GM12878 (cell line): Measurements from ENCODE around the gene KCNQ1. TPM values are rescaled to one million over a fixed set of nuclear protein-coding genes. Genes with fewer than 3 reads are reported as not detected.

Experiments used
- RUNX3 ChIP-seq: IDR thresholded peaks from 2 replicates; pipeline ENCODE4 v1.6.1; 2012; ENCODE audit warnings: low read length, inconsistent platforms
- polyA plus RNA-seq, 11 experiments: library from polyadenylated mRNA; depleted of rRNA in 4 of 11; unstranded in 6 of 11; stranded (reverse) in 5 of 11; fragments of >200 nt; fragmentation: Nextera tagmentation in 4 of 11; fragmentation: Illumina TruSeq in 1 of 11; extraction: Ambion mirVana in 4 of 11; extraction: Trizol in 1 of 11; gene quantifications; 1 replicate in 1 of 11; 2 replicates in 10 of 11; pipeline versions ENCODE4 v1.2.1 to v1.2.3, GENCODE V29; 2011 to 2016; ENCODE audit warnings: inconsistent platforms in 2 of 11, missing spikeins in 2 of 11, low read depth in 1 of 11
- total RNA-seq, 4 experiments: library from RNA; depleted of rRNA in 3 of 4; stranded (reverse); fragments of >200 nt in 3 of 4; fragmentation: Illumina TruSeq in 1 of 4; extraction: Trizol in 1 of 4; gene quantifications; 2 replicates each; pipeline versions ENCODE4 v1.2.1 to v1.2.3, GENCODE V29; 2013 to 2021
- TF ChIP-seq, protein P1 (sequence below): fragments of 450-650 bp; IDR thresholded peaks from 2 replicates; pipeline ENCODE4 v1.6.1; 2016; ENCODE audit warnings: mild to moderate bottlenecking, moderate library complexity, borderline replicate concordance
- TF ChIP-seq, protein P2 (sequence below): fragments of 450-650 bp; formaldehyde crosslinking; IDR thresholded peaks from 2 replicates; pipeline ENCODE4 v1.5.0; 2022; ENCODE audit warnings: mild to moderate bottlenecking, missing genetic modification characterization

KCNQ1 gene
- total and polyA plus RNA-seq, 10 of the 15 experiments (the other 5 are each of a cell fraction or from before 2014, with no cell fraction given), result 0.03 to 0.15 (median 0.12) TPM; not detected in 7

DNA sequence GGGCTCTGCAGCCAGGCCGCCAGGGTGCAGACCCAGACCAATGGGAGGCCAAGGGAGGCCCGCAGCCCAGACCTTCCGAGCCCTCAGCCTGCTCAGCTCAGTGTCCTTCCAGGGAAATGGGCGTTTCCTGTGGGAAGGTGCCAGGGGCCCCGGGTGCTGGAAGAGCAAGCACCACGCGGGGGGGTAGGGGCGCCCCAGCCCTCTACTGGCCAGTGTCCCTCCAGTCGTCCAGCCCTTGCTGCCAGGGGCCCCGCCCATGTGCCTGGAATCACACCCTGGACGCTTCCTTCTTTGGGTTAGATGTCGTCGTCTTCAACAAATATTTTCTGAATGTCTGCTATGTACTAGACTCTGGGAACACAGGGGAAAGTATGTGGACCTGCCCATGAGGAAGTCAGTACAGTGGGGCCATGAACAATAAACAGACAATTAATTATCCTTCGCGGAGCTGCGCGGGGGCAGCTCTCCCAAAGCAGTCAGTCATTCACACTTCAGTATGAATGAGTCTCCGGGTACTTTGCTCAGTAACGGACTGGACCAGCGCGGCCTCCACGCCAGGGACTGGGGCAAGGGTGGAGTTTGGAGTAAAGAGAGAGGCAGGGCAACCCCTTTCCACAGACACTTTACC is 380.6 kb downstream of the KCNQ1 start (continued):
- TF ChIP-seq, protein P1, sequence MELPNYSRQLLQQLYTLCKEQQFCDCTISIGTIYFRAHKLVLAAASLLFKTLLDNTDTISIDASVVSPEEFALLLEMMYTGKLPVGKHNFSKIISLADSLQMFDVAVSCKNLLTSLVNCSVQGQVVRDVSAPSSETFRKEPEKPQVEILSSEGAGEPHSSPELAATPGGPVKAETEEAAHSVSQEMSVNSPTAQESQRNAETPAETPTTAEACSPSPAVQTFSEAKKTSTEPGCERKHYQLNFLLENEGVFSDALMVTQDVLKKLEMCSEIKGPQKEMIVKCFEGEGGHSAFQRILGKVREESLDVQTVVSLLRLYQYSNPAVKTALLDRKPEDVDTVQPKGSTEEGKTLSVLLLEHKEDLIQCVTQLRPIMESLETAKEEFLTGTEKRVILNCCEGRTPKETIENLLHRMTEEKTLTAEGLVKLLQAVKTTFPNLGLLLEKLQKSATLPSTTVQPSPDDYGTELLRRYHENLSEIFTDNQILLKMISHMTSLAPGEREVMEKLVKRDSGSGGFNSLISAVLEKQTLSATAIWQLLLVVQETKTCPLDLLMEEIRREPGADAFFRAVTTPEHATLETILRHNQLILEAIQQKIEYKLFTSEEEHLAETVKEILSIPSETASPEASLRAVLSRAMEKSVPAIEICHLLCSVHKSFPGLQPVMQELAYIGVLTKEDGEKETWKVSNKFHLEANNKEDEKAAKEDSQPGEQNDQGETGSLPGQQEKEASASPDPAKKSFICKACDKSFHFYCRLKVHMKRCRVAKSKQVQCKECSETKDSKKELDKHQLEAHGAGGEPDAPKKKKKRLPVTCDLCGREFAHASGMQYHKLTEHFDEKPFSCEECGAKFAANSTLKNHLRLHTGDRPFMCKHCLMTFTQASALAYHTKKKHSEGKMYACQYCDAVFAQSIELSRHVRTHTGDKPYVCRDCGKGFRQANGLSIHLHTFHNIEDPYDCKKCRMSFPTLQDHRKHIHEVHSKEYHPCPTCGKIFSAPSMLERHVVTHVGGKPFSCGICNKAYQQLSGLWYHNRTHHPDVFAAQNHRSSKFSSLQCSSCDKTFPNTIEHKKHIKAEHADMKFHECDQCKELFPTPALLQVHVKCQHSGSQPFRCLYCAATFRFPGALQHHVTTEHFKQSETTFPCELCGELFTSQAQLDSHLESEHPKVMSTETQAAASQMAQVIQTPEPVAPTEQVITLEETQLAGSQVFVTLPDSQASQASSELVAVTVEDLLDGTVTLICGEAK, result no peak
- TF ChIP-seq RUNX3, result no peak
- TF ChIP-seq, protein P2, sequence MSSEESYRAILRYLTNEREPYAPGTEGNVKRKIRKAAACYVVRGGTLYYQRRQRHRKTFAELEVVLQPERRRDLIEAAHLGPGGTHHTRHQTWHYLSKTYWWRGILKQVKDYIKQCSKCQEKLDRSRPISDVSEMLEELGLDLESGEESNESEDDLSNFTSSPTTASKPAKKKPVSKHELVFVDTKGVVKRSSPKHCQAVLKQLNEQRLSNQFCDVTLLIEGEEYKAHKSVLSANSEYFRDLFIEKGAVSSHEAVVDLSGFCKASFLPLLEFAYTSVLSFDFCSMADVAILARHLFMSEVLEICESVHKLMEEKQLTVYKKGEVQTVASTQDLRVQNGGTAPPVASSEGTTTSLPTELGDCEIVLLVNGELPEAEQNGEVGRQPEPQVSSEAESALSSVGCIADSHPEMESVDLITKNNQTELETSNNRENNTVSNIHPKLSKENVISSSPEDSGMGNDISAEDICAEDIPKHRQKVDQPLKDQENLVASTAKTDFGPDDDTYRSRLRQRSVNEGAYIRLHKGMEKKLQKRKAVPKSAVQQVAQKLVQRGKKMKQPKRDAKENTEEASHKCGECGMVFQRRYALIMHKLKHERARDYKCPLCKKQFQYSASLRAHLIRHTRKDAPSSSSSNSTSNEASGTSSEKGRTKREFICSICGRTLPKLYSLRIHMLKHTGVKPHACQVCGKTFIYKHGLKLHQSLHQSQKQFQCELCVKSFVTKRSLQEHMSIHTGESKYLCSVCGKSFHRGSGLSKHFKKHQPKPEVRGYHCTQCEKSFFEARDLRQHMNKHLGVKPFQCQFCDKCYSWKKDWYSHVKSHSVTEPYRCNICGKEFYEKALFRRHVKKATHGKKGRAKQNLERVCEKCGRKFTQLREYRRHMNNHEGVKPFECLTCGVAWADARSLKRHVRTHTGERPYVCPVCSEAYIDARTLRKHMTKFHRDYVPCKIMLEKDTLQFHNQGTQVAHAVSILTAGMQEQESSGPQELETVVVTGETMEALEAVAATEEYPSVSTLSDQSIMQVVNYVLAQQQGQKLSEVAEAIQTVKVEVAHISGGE, result no peak
- TF ChIP-seq, all 136 proteins: peak for 0
